Mesendoderm (in vitro differentiated cells): Measurements from ENCODE around the gene CORO2B.
A peak's percentile ranks its signal among the peaks of the same experiment; 100 is the strongest.

ENCODE experiments used
- DNase-seq: peaks from one replicate; pipeline ENCODE4 v3.0.0; 2013
- H2AK5ac ChIP-seq: 2 replicates; pipeline ENCODE4 v1.6.1; 2013; ENCODE audit warnings: low read length, inconsistent platforms
- H2BK120ac ChIP-seq: 2 replicates; pipeline ENCODE4 v1.6.1; 2013; ENCODE audit warnings: low read depth, mild to moderate bottlenecking, low read length, moderate library complexity, mixed read lengths
- H2BK15ac ChIP-seq: replicated peaks from 2 replicates; pipeline ENCODE4 v1.6.1; 2013; ENCODE audit warnings: low read depth, mild to moderate bottlenecking, moderate library complexity
- H2BK5ac ChIP-seq: 2 replicates; pipeline ENCODE4 v1.6.1; 2013; ENCODE audit warnings: low read length, inconsistent platforms
- H3K18ac ChIP-seq: 2 replicates; pipeline ENCODE4 v1.6.1; 2013; ENCODE audit warnings: mild to moderate bottlenecking, low read length, mixed read lengths
- H3K23ac ChIP-seq: one replicate; pipeline ENCODE4 v1.6.1; 2013; ENCODE audit warnings: low read length
- H3K27ac ChIP-seq: 2 replicates; pipeline ENCODE4 v1.5.1; 2013; ENCODE audit warnings: low read depth, mild to moderate bottlenecking, inconsistent platforms, low read length, moderate library complexity
- H3K27me3 ChIP-seq: 2 replicates; pipeline ENCODE4 v1.6.1; 2013; ENCODE audit warnings: low read length, control low read depth, mild to moderate bottlenecking, inconsistent platforms; ENCODE audit not compliant: insufficient read depth, poor library complexity
- H3K36me3 ChIP-seq: 2 replicates; pipeline ENCODE4 v1.6.1; 2013; ENCODE audit warnings: low read length, inconsistent platforms; ENCODE audit not compliant: control insufficient read depth, insufficient read depth
- H3K4ac ChIP-seq: one replicate; pipeline ENCODE4 v1.6.1; 2013; ENCODE audit warnings: low read depth, mild to moderate bottlenecking, low read length, moderate library complexity
- H3K4me1 ChIP-seq: 2 replicates; pipeline ENCODE4 v1.6.1; 2013; ENCODE audit warnings: low read depth, low read length, inconsistent platforms; ENCODE audit not compliant: control insufficient read depth
- H3K4me2 ChIP-seq: 2 replicates; pipeline ENCODE4 v1.6.1; 2013; ENCODE audit warnings: low read length
- H3K4me3 ChIP-seq: 2 replicates; pipeline ENCODE4 v1.5.1; 2013; ENCODE audit warnings: mild to moderate bottlenecking, low read length
- H3K56ac ChIP-seq: one replicate; pipeline ENCODE4 v1.6.1; 2013; ENCODE audit warnings: low read length
- H3K79me1 ChIP-seq: 2 replicates; pipeline ENCODE4 v1.6.1; 2013; ENCODE audit warnings: low read length, inconsistent platforms
- H3K79me2 ChIP-seq: 2 replicates; pipeline ENCODE4 v1.6.1; 2013; ENCODE audit warnings: mild to moderate bottlenecking, low read length; ENCODE audit not compliant: control insufficient read depth, insufficient read depth
- H3K9ac ChIP-seq: 2 replicates; pipeline ENCODE4 v1.6.1; 2013; ENCODE audit warnings: low read length, inconsistent platforms
- H4K5ac ChIP-seq: one replicate; pipeline ENCODE4 v1.6.1; 2013; ENCODE audit warnings: low read length
- H4K8ac ChIP-seq: one replicate; pipeline ENCODE4 v1.6.1; 2013; ENCODE audit warnings: low read depth, mild to moderate bottlenecking, control low read depth, low read length, moderate library complexity
- WGBS: extraction: QIAGEN DNeasy Blood & Tissue Kit; methylation state at CpG from one replicate; pipeline ENCODE4 v1.1.7; 2013; ENCODE audit warnings: low lambda C conversion rate, missing lambda C conversion rate; ENCODE audit not compliant: insufficient coverage; ENCODE audit errors: extremely low coverage; 5-methylcytosine and 5-hydroxymethylcytosine counted together

CORO2B gene

GRCh38 chr15:68567345-68567744 lies 11.4 kb upstream of the CORO2B start:
- no peak overlapping the region for H3K4me2 ChIP-seq
- WGBS, result no CpG with 5 or more reads among the region's 3 CpGs
- no peaks in the 10 kb centered on the region for H3K79me1 ChIP-seq
- H3K23ac ChIP-seq, result no peak overlapping the region
- no peak overlapping the region for H2BK120ac ChIP-seq
- no peak overlapping the region for H4K5ac ChIP-seq
- no peak overlapping the region for H3K27ac ChIP-seq
- peak; percentile 76 for DNase-seq
- H4K8ac ChIP-seq, result no peak overlapping the region
- no peak overlapping the region for H3K9ac ChIP-seq
- no peaks in the 10 kb centered on the region for H3K79me2 ChIP-seq
- no peak overlapping the region for H3K4me3 ChIP-seq
- no peak overlapping the region for H3K18ac ChIP-seq
- no peaks in the 10 kb centered on the region for H3K36me3 ChIP-seq
- no peak overlapping the region for H2AK5ac ChIP-seq
- H3K56ac ChIP-seq, result no peak overlapping the region
- H3K27me3 ChIP-seq, result no peaks in the 10 kb centered on the region
- H2BK5ac ChIP-seq, result no peak overlapping the region
- H3K4me1 ChIP-seq, result peaks cover 16% of the 10 kb centered on the region
- H3K4ac ChIP-seq, result no peak overlapping the region
- no peak overlapping the region for H2BK15ac ChIP-seq

DNA sequence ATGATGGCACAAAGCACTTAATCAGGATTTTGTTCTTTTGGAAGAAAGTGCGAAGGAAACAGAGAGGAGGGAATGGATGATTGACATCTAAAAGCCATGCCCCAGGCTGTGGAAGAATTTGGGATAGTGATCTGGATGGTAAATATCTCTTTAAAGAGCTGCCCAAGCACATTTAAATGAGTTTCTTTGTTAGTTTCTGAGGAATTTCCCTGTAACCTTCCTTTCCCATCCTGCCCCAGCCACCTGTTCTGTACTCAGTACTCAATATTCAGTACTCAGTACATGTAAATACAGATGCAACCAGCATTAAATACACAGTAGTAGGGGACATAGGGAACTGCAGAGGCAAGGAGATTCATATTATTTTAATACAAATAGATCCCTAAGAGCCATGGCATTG lies 7.8 kb upstream of the CORO2B start:
- no peaks in the 10 kb centered on the region for H3K36me3 ChIP-seq
- no peak overlapping the region for H4K8ac ChIP-seq
- no peak overlapping the region for H3K4ac ChIP-seq
- no peaks in the 10 kb centered on the region for H3K79me1 ChIP-seq
- no peaks in the 10 kb centered on the region for H3K27me3 ChIP-seq
- no peak overlapping the region for H3K56ac ChIP-seq
- H2BK5ac ChIP-seq, result no peak overlapping the region
- H2BK120ac ChIP-seq, result no peak overlapping the region
- no peak overlapping the region for H4K5ac ChIP-seq
- H3K23ac ChIP-seq, result no peak overlapping the region
- H3K27ac ChIP-seq, result no peak overlapping the region
- no peak overlapping the region for H3K9ac ChIP-seq
- H3K4me1 ChIP-seq, result peaks cover 13% of the 10 kb centered on the region
- H2AK5ac ChIP-seq, result no peak overlapping the region
- no peak for DNase-seq
- no peak overlapping the region for H3K4me2 ChIP-seq
- no peak overlapping the region for H3K4me3 ChIP-seq
- H3K79me2 ChIP-seq, result no peaks in the 10 kb centered on the region
- H2BK15ac ChIP-seq, result no peak overlapping the region
- H3K18ac ChIP-seq, result no peak overlapping the region
- no CpG with 5 or more reads among the region's 1 CpG for WGBS

GRCh38 chr15:68571582-68571981 lies 7.2 kb upstream of the CORO2B start:
- no peak overlapping the region for H2AK5ac ChIP-seq
- no CpG with 5 or more reads among the region's 4 CpGs for WGBS
- H3K4me1 ChIP-seq, result peaks cover 7% of the 10 kb centered on the region
- no peaks in the 10 kb centered on the region for H3K79me2 ChIP-seq
- no peak overlapping the region for H3K9ac ChIP-seq
- DNase-seq, result no peak
- H3K4ac ChIP-seq, result peak overlapping the region; percentile 81
- no peak overlapping the region for H2BK15ac ChIP-seq
- no peak overlapping the region for H3K27ac ChIP-seq
- H2BK120ac ChIP-seq, result no peak overlapping the region
- H3K27me3 ChIP-seq, result no peaks in the 10 kb centered on the region
- no peak overlapping the region for H3K4me3 ChIP-seq
- H3K4me2 ChIP-seq, result no peak overlapping the region
- H3K23ac ChIP-seq, result no peak overlapping the region
- H4K5ac ChIP-seq, result no peak overlapping the region
- no peaks in the 10 kb centered on the region for H3K36me3 ChIP-seq
- no peak overlapping the region for H2BK5ac ChIP-seq
- no peaks in the 10 kb centered on the region for H3K79me1 ChIP-seq
- H3K18ac ChIP-seq, result no peak overlapping the region
- no peak overlapping the region for H4K8ac ChIP-seq
- no peak overlapping the region for H3K56ac ChIP-seq

GRCh38 chr15:68572309-68572708 lies 6.5 kb upstream of the CORO2B start:
- no peaks in the 10 kb centered on the region for H3K36me3 ChIP-seq
- no peak overlapping the region for H3K23ac ChIP-seq
- H3K27ac ChIP-seq, result no peak overlapping the region
- H2BK15ac ChIP-seq, result no peak overlapping the region
- H3K4me2 ChIP-seq, result no peak overlapping the region
- H3K4me3 ChIP-seq, result no peak overlapping the region
- H3K4ac ChIP-seq, result no peak overlapping the region
- no peaks in the 10 kb centered on the region for H3K79me2 ChIP-seq
- no peaks in the 10 kb centered on the region for H3K27me3 ChIP-seq
- H4K8ac ChIP-seq, result no peak overlapping the region
- no peak overlapping the region for H3K9ac ChIP-seq
- H2AK5ac ChIP-seq, result no peak overlapping the region
- H3K79me1 ChIP-seq, result no peaks in the 10 kb centered on the region
- H3K4me1 ChIP-seq, result no peaks in the 10 kb centered on the region
- no peak overlapping the region for H4K5ac ChIP-seq
- no peak overlapping the region for H2BK120ac ChIP-seq
- no peak for DNase-seq
- WGBS, result no CpG with 5 or more reads among the region's 4 CpGs
- H2BK5ac ChIP-seq, result no peak overlapping the region
- no peak overlapping the region for H3K18ac ChIP-seq
- H3K56ac ChIP-seq, result peak overlapping the region; percentile 1

GRCh38 chr15:68572921-68573320 lies 5.9 kb upstream of the CORO2B start:
- H3K9ac ChIP-seq, result no peak overlapping the region
- H3K18ac ChIP-seq, result no peak overlapping the region
- no peak for DNase-seq
- H2BK5ac ChIP-seq, result no peak overlapping the region
- no peak overlapping the region for H3K27ac ChIP-seq
- WGBS, result no CpG with 5 or more reads among the region's 6 CpGs
- no peaks in the 10 kb centered on the region for H3K36me3 ChIP-seq
- no peaks in the 10 kb centered on the region for H3K4me1 ChIP-seq
- H4K5ac ChIP-seq, result no peak overlapping the region
- no peaks in the 10 kb centered on the region for H3K79me1 ChIP-seq
- H2BK120ac ChIP-seq, result no peak overlapping the region
- no peak overlapping the region for H3K4ac ChIP-seq
- no peak overlapping the region for H3K23ac ChIP-seq
- H2AK5ac ChIP-seq, result no peak overlapping the region
- H3K27me3 ChIP-seq, result no peaks in the 10 kb centered on the region
- H4K8ac ChIP-seq, result no peak overlapping the region
- peak overlapping the region; percentile 29 for H3K56ac ChIP-seq
- H3K4me2 ChIP-seq, result no peak overlapping the region
- no peak overlapping the region for H3K4me3 ChIP-seq
- no peaks in the 10 kb centered on the region for H3K79me2 ChIP-seq
- no peak overlapping the region for H2BK15ac ChIP-seq

DNA sequence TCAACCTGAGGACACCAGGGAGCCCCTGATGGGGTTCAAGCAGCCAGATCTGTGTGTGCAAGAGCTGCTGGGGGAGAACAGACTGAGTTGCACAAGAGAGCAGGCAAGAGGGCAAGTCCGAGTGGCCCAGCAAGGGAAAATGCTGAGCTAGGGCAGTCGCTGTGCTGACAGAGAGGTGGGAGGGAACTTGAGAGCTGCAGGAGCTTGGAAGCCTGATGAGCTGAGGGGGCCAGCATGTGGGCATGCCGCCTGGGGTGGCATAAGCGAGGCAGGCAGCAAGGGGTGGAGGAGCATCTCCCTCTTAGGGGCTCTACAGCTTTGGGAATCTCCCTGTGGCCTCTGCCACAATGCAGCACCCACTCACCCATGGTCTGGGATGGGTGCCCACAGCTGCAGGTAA lies 4.7 kb upstream of the CORO2B start:
- no peak overlapping the region for H3K56ac ChIP-seq
- H3K4me1 ChIP-seq, result no peaks in the 10 kb centered on the region
- H3K4me3 ChIP-seq, result no peak overlapping the region
- no peaks in the 10 kb centered on the region for H3K36me3 ChIP-seq
- H3K27ac ChIP-seq, result no peak overlapping the region
- no peak overlapping the region for H2BK15ac ChIP-seq
- no peak overlapping the region for H4K8ac ChIP-seq
- no peaks in the 10 kb centered on the region for H3K79me1 ChIP-seq
- no peak overlapping the region for H3K18ac ChIP-seq
- no peak overlapping the region for H2BK5ac ChIP-seq
- no CpG with 5 or more reads among the region's 4 CpGs for WGBS
- no peak overlapping the region for H2BK120ac ChIP-seq
- no peak for DNase-seq
- H3K27me3 ChIP-seq, result no peaks in the 10 kb centered on the region
- no peak overlapping the region for H3K4ac ChIP-seq
- no peak overlapping the region for H4K5ac ChIP-seq
- no peaks in the 10 kb centered on the region for H3K79me2 ChIP-seq
- no peak overlapping the region for H2AK5ac ChIP-seq
- no peak overlapping the region for H3K9ac ChIP-seq
- no peak overlapping the region for H3K4me2 ChIP-seq
- H3K23ac ChIP-seq, result no peak overlapping the region
